Measurements from ENCODE around the gene RHOB.
A peak's percentile ranks its signal among the peaks of the same experiment; 100 is the strongest.

Gene RHOB

DNA sequence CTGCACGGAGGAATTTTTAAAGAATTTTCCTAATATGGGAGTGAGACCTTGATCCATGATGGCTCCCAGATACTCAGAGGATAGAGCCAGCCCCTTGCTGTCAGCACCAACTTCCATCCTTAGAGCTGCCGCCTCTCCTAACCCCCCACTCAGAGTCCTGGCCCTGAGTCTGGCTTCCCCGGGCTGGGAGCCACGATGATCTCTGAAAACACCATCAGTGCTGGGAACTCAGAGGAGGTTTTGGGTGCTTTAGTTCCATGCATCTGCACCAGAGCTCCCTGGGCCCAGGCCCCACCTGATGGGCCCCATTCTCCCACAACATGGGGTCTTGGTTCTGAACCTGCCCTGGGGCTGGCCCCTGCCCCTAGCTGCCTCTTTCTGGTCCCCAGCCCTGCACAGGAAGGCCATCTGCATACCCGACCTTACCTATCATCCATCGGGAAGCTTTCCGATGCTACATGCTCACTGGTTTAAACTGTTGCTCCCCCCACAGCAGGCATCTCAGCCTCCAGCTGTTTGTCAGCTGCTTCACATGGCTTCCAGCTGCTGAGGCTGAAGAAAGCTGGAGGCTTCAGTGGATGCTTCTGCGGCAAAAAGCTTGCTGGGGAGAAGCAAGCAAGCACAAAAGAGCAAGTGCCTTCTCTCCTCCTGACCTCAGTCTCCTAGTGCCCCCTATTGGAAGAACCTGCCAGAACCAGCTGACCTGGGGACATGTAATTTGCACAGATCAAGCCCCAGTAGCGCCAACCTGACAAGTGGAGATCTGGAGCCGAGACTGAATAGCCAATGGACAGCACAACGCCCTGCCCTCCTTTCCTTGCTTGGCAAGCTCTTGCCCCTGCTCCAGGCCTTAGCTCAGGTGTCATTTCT lies 24.2 kb upstream of the RHOB start:
- WGBS, 2 donors (ENCODE audit: extremely low coverage in 2 of 2, insufficient read length in 2 of 2, insufficient replicate concordance in 1 of 2) = no CpG with 5 or more reads among the region's 11 CpGs
- Histone ChIP-seq H2BK5ac (ENCODE audit: low read length) (no peak overlapping the region), H3K9ac (ENCODE audit: low read depth, low read length, poor library complexity) (no peak overlapping the region)

DNA sequence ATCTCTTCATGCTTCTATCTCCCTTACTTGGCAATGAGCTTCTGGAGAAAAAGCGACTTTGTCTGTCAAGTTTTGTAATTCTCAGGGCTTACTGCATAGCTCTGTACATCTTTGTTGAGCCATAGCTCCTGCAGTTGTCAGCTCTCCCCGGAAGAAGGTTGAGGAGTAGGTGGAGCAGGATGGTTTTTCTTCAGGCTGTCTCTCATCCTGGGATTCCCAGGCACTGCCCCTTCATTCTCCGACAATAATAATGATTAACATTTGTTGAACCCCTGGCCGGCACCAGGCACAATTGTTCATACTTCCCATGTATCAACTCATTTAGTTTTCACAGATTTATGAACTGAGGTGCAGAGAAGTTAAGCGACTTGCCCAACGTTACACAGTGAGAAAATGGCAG lies 23.5 kb upstream of the RHOB start:
- Histone ChIP-seq H2BK5ac (ENCODE audit: low read length) (no peak overlapping the region), H3K18ac (ENCODE audit: low read length) (no peak overlapping the region), H3K27ac (replicated peaks; ENCODE audit: low read length) (no peak overlapping the region), H2BK12ac (ENCODE audit: low read length) (no peak overlapping the region), H3K4me3 (ENCODE audit: low read length in 2 of 2) (no peak overlapping the region), H3K14ac (ENCODE audit: low read length) (no peak overlapping the region), H2BK15ac (ENCODE audit: low read length) (no peak overlapping the region), H3K27me3 (ENCODE audit: control insufficient read depth in 3 of 3, insufficient read depth in 3 of 3, low read depth in 1 of 3, low read length in 3 of 3) (peaks cover 0 to 29% (median 0%) of the 10 kb centered on the region in 3 experiments), H4K91ac (ENCODE audit: low read depth, low read length, poor library complexity) (no peak overlapping the region), H2AFZ (ENCODE audit: low read length) (no peak overlapping the region), H3K9me3 (replicated peaks in 1 of 2; ENCODE audit: control insufficient read depth in 2 of 2, insufficient read depth in 1 of 2, low read depth in 1 of 2, low read length in 2 of 2) (no peaks in the 10 kb centered on the region), H2BK120ac (ENCODE audit: low read depth, low read length) (no peak overlapping the region), H3K4me1 (ENCODE audit: control insufficient read depth in 2 of 2, insufficient read depth in 1 of 2, low read depth in 1 of 2, low read length in 2 of 2) (peaks cover 4 to 5% of the 10 kb centered on the region in 2 donors), H3K23ac (ENCODE audit: low read depth, low read length, poor library complexity) (no peak overlapping the region), H3K79me1 (ENCODE audit: low read depth, low read length) (no peaks in the 10 kb centered on the region), H4K8ac (ENCODE audit: low read depth, low read length) (no peak overlapping the region), H3K9ac (ENCODE audit: low read depth, low read length, poor library complexity) (no peak overlapping the region), H2AK5ac (ENCODE audit: low read depth, low read length) (no peak overlapping the region), H3K4me2 (ENCODE audit: insufficient read depth, low read length, poor library complexity, severe bottlenecking) (no peak overlapping the region), H3K36me3 (replicated peaks in 1 of 2; ENCODE audit: control insufficient read depth in 2 of 2, insufficient read depth in 2 of 2, low read length in 2 of 2) (no peaks in the 10 kb centered on the region), H3K4ac (ENCODE audit: low read length) (no peak overlapping the region)
- no CpG with 5 or more reads among the region's 6 CpGs for WGBS, 2 donors (ENCODE audit: extremely low coverage in 2 of 2, insufficient read length in 2 of 2, insufficient replicate concordance in 1 of 2)
- no peak for DNase-seq (ENCODE audit: low spot score)

More for the DNA sequence above, 24.2 kb upstream of the RHOB start:
- Histone ChIP-seq H3K4me1 (ENCODE audit: control insufficient read depth in 2 of 2, insufficient read depth in 1 of 2, low read depth in 1 of 2, low read length in 2 of 2) (peaks cover 4 to 5% of the 10 kb centered on the region in 2 donors), H3K4ac (ENCODE audit: low read length) (no peak overlapping the region), H2BK15ac (ENCODE audit: low read length) (no peak overlapping the region), H3K9me3 (replicated peaks in 1 of 2; ENCODE audit: control insufficient read depth in 2 of 2, insufficient read depth in 1 of 2, low read depth in 1 of 2, low read length in 2 of 2) (no peaks in the 10 kb centered on the region), H3K36me3 (replicated peaks in 1 of 2; ENCODE audit: control insufficient read depth in 2 of 2, insufficient read depth in 2 of 2, low read length in 2 of 2) (no peaks in the 10 kb centered on the region), H3K4me2 (ENCODE audit: insufficient read depth, low read length, poor library complexity, severe bottlenecking) (no peak overlapping the region), H4K8ac (ENCODE audit: low read depth, low read length) (no peak overlapping the region), H3K79me1 (ENCODE audit: low read depth, low read length) (no peaks in the 10 kb centered on the region), H3K23ac (ENCODE audit: low read depth, low read length, poor library complexity) (peak overlapping the region; percentile 3), H2BK12ac (ENCODE audit: low read length) (no peak overlapping the region), H3K18ac (ENCODE audit: low read length) (no peak overlapping the region), H4K91ac (ENCODE audit: low read depth, low read length, poor library complexity) (no peak overlapping the region), H3K14ac (ENCODE audit: low read length) (no peak overlapping the region), H3K27ac (replicated peaks; ENCODE audit: low read length) (no peak overlapping the region), H2BK120ac (ENCODE audit: low read depth, low read length) (no peak overlapping the region), H2AK5ac (ENCODE audit: low read depth, low read length) (no peak overlapping the region), H2AFZ (ENCODE audit: low read length) (peak overlapping the region; percentile 35), H3K27me3 (ENCODE audit: control insufficient read depth in 3 of 3, insufficient read depth in 3 of 3, low read depth in 1 of 3, low read length in 3 of 3) (peaks cover 0 to 22% (median 0%) of the 10 kb centered on the region in 3 experiments), H3K4me3 (ENCODE audit: low read length in 2 of 2) (no peak overlapping the region)
- DNase-seq (ENCODE audit: low spot score) = no peak

DNA sequence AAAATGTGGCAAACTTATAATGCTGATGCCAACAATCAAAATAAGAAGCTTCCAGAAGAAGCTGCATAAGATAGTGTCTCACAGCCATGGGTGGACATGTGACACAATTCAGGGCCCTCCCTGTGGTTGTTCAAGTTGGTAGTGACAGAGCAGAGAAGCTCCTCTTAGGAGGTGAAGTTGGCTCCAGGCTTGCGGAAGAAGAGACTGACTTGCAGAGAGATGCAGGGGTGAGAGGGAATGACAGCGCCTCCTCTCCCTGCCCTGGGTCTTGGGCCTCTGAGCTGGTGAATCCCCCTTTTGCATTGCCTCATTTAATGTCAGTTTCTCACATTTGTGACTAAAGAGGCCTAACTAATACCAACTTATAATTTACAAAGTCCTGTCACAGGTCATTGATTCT lies 23.0 kb upstream of the RHOB start:
- Histone ChIP-seq H3K9ac (ENCODE audit: low read depth, low read length, poor library complexity) (no peak overlapping the region), H2AFZ (ENCODE audit: low read length) (no peak overlapping the region), H3K18ac (ENCODE audit: low read length) (no peak overlapping the region), H2BK120ac (ENCODE audit: low read depth, low read length) (no peak overlapping the region), H2BK12ac (ENCODE audit: low read length) (no peak overlapping the region), H3K27ac (replicated peaks; ENCODE audit: low read length) (no peak overlapping the region), H3K79me1 (ENCODE audit: low read depth, low read length) (no peaks in the 10 kb centered on the region), H3K27me3 (ENCODE audit: control insufficient read depth in 3 of 3, insufficient read depth in 3 of 3, low read depth in 1 of 3, low read length in 3 of 3) (peaks cover 0 to 34% (median 0%) of the 10 kb centered on the region in 3 experiments), H3K4me3 (ENCODE audit: low read length in 2 of 2) (no peak overlapping the region), H3K14ac (ENCODE audit: low read length) (no peak overlapping the region), H3K36me3 (replicated peaks in 1 of 2; ENCODE audit: control insufficient read depth in 2 of 2, insufficient read depth in 2 of 2, low read length in 2 of 2) (no peaks in the 10 kb centered on the region), H2BK5ac (ENCODE audit: low read length) (no peak overlapping the region), H3K23ac (ENCODE audit: low read depth, low read length, poor library complexity) (no peak overlapping the region), H2BK15ac (ENCODE audit: low read length) (no peak overlapping the region), H3K9me3 (replicated peaks in 1 of 2; ENCODE audit: control insufficient read depth in 2 of 2, insufficient read depth in 1 of 2, low read depth in 1 of 2, low read length in 2 of 2) (no peaks in the 10 kb centered on the region), H3K4me2 (ENCODE audit: insufficient read depth, low read length, poor library complexity, severe bottlenecking) (no peak overlapping the region), H3K4me1 (ENCODE audit: control insufficient read depth in 2 of 2, insufficient read depth in 1 of 2, low read depth in 1 of 2, low read length in 2 of 2) (peaks cover 4 to 5% of the 10 kb centered on the region in 2 donors), H4K8ac (ENCODE audit: low read depth, low read length) (no peak overlapping the region), H3K4ac (ENCODE audit: low read length) (no peak overlapping the region), H4K91ac (ENCODE audit: low read depth, low read length, poor library complexity) (no peak overlapping the region), H2AK5ac (ENCODE audit: low read depth, low read length) (no peak overlapping the region)
- WGBS, 2 donors (ENCODE audit: extremely low coverage in 2 of 2, insufficient read length in 2 of 2, insufficient replicate concordance in 1 of 2) = no CpG with 5 or more reads among the region's 2 CpGs
- no peak for DNase-seq (ENCODE audit: low spot score)

All from neuronal stem cell (in vitro differentiated cells).